Activated CD8-positive, alpha-beta memory T cell treated with anti-CD3 and anti-CD28 coated beads, Interleukin-2, amount 50 U/mL, for 1 hour (primary cell): ENCODE measurements around the gene SBF2.
"Not testable (repeated sequence)": the region's sequence is repeated elsewhere in the genome, so short reads cannot be mapped to it uniquely, and the experiment has no call there.

Experiments used
- DNase-seq: peaks from one replicate; pipeline ENCODE4 v3.0.0-alpha.2; 2020; ENCODE audit errors: extremely low read depth

The SBF2 gene

DNA sequence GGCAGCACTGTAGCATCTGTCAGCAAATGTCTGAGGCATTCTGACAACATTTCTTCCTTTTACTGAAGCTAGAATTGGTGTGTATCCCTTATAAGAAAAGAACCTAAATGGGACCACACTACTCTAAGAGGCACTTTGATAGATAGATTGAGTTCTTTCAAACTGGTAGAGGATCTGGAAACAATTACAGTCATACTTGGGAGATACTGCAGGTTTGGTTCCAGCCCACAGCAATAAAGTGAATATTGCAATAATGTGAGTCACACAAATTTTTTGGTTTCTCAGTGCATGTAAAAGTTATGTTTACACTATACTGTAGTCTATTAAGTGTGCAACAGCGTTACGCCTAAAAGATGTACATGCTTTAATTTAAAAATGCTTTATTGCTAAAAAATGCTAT lies 96.9 kb downstream of the SBF2 start:
- no peak for DNase-seq

DNA sequence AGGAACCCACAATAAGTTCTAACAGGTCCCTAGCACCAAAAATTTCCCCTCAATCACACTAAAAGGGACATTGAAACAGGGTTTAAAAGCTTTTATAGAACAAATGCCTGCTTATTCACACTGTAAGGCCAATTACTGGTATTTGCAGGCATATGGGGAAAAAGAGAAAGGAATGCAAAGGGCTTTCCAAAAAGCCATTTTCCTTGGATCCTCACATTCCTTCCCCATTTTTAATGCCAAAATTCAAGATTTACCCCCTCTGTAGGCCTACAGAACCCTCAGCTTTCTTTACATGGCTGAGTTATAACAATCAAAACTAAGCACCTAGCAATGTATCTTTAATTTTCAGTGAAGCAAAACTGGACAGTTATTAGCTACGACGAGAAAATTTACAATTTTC lies 102.0 kb downstream of the SBF2 start:
- DNase-seq: no peak

DNA sequence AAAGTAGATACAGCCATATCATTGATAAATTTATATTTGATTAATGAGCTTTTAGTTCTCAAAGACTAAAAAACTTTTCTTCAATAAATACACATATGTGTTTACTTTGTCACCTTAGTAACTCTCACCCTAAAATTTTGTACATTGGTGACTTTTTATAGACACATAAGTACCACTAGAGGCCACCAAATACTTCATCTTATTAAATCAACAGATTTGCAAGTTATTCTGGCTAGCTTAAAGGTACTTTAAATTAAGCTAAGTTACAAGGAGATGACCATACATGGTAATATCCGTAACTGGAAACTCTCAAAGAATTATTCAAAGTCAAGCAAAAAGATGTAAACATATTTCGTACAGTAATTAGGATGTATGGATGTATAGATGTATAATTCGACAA lies 112.2 kb downstream of the SBF2 start:
- DNase-seq: no peak

DNA sequence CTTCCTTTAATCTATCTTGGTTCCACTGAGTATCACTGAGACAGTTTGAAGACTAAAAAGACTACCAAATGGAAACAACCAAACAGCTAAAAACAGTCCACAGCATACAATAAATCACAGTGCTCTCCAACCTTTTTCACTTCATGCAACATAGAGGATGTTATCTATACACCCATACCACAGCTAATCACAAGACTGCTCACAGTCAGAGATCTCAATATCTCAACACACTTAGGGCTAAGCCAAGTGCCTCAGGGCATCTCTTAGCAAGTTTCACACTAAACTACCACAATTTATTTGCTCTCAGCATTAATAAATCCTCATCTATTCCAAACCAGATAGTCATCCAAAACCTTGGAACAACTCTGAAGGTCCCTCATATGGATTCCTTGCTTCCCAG lies 129.4 kb downstream of the SBF2 start:
- DNase-seq: no peak

DNA sequence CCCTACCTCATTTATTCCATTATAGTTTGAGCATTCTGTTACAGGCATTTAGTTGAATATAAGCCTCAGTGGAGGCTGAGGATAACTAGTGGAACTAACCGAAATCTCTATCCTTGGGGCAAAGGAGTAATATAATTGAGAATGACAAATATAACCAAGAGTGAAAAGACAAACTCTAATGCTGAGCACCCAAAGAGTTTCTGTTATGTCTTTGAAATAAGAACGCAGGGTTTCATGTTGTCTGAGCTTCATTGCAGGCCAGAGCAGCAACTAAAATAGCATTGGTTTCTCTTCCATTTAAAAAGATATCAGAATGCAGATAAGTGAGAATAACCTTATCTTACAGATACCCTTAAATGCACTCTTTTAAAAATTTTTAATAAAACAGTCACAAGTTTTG lies 131.8 kb downstream of the SBF2 start:
- no peak for DNase-seq

DNA sequence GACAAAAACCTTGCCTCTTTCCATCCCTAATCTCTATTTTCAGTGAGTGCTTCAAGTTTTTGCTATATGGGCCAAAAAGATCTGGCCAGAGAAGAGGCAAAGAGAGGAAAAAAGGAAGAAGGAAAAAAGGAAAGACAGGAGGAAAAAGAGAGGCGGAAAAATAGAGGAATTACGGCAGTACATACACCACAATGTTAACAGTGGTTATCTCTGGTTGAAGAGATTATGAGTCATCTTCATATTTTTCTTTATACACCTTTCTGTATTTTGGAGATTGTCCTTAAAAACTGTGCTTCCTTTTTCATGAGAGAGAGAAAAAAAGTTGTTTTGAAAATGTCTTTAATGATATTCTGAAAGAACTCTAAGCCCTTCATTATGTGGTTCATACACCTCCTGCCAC lies 133.7 kb downstream of the SBF2 start:
- no peak for DNase-seq

DNA sequence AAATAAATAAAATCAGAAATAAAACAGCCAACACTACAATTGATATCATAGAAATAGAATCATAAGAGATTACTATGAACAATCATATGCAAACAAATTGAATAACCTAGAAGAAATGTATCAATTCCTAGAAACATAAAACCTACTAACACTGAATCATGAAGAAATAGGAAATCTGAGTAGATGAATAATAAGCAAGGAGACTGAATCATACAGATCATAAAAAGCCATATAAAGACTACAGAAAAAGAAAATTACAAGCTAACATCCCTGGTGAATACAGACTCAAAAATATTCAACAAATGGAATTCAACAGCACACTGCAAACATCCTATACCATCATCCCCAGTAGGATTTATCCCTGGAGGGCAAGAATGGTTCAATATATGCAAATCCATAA lies 135.6 kb downstream of the SBF2 start:
- no peak for DNase-seq

DNA sequence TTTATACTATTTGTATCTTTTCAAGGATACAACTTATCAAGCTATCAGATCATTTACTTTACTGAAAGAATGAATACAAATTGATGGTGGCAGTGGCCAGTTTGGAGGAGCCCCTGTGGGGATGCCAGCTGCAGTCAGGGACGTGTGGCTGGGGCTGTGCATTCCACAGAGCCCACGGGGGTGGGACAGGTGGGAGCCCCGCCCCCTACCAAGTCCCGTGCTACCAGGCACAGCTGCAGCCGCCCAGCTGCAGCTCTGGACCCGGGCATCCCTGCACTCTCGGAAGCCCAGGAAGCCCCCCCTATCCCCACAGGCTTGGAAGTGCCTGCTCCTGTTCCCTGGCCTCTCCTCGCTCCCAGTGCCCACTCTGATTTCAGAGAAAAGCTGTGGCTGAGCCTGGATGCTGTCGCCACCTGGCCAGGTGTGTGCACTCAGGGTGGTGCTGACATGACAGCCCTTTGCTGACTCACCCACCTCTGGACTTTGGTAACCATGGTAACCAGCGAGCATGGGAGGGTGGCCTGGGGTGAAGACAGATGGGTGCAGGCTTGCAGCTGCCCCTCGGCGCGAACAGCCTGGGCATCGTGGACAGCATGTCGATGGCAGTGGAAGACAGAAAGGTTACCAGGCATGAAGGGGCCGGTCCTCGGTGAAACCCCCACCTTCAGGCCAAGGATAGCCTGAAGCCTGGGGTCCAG lies 138.1 kb downstream of the SBF2 start:
- no peak for DNase-seq

DNA sequence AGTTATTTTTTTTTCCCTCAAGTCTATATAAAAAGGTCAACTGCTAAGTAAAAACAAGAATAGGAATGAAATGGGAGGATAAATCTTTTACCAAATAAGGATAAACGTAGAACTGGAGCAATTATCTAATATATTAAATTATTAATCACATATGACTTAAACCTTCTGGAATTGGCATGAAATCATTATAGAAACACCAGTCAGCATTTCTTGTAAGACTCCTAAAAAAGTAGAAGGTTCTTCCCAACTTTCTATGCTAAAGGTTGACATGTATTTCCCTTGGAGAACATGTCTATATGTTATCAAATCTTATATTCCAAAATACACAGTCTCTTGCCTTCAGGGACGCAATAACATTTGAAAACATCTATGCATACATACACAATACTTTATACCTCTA lies 143.2 kb downstream of the SBF2 start:
- DNase-seq: no peak

DNA sequence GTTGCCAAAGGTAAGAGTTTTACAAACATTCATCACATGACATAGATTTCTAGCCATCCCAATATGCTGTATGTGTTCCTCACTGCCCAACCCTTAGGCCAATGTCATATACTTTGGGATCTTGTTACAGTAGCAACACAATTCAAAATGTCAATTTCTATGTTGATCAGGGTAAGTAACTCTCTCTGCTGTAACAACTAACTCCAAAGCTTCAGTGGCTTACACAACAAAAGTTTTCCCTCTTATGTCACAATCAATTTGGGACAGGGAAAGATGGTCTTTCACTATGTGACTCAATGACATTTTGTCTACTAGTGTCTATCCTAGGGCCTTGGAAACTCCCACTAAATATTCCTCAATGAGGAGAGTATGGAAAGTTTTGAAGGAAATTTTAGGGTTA lies 144.5 kb downstream of the SBF2 start:
- DNase-seq: no peak

DNA sequence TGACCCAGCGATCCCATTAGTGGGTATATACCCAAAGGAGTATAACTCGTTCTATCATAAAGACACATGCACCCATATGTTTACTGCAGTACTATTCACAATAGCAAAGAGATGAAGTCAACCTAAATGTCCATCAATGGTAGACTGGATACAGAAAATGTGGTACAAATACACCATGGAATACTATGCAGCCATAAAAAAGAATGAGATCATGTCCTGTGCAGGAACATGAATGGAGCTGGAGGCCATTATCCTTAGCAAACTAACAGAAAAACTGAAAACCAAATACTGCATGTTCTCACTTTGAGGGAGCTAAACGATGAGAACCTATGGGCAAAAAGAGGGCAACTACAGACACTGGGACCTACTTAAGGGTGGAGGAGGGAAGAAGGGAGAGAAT lies 146.8 kb downstream of the SBF2 start:
- no peak for DNase-seq

DNA sequence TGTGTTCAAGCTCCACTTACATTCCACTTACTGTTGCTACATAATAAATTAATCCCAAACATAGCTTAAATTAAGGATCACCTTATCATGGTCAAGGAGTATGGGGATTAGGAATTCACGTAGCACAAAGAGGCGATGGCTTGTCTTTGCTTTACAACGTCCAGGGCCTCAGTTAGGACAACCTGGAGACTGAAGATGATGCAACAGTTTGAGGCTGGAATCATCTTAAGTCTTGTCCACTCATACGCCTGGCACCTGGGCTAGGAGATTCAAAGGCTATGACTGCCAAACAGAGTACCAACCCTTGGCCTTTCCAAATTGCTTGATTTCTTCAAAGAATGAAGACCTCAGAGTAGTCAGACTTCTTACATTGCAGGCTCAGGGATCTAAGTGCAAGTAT lies 149.1 kb downstream of the SBF2 start:
- DNase-seq: no peak

DNA sequence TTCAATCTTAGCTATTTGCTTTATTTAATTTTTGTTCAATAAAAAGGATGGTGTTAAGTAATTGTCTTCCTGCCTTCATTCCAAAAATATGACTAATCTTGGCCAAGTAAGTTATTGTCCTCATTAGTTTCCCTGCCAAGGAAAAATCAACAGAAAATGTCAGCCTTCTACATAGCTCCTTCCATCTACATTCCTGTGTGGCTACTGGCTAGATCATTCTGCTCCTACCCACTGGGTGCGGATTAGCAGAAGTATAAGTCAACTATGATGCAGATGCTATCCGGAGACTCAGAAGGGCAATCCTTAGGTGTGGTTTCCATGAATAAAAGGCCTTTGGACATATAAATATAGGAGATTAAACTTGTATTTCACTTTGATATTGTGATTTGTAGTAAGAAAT lies 154.4 kb downstream of the SBF2 start:
- no peak for DNase-seq

DNA sequence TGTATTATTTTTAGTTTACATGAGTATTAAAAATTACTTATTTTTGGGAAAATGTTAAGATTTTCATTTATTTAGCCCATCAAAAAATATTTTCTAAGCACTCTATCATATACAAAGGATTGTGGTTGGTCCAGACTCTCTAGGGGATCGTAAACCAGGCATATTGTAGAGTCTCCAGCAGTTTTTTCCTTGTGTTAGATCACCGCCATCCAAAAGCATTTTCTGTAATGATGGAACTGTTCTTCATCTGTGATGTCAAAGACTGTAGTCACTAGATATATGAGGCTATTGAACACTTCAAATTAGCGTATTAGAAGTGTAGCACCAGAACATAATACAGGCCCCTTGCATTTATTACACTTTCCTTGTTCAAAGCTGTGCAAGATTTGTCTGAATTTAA lies 154.9 kb downstream of the SBF2 start:
- DNase-seq: no peak

DNA sequence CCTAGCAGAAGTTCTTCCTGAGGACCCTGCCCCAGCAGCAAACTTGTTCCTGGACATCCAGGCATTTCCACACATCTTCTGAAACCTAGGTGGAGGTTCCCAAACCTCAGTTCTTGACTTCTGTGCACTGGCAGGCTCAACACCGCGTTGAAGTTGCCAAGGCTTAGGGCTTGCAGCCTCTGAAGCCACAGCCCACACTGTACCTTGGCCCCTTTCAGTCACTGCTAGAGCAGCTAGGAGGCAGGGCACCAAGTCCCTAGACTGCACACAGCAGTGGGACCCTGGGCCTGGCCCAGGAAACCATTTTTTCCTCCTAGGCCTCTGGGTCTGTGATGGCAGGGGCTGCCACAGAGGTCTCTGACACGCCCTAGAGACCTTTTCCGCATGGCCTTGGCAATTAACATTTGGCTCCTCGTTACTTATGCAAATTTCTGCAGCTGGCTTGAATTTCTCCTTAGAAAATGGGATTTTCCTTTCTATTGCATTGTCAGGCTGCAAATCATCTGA lies 159.0 kb downstream of the SBF2 start:
- no peak for DNase-seq

DNA sequence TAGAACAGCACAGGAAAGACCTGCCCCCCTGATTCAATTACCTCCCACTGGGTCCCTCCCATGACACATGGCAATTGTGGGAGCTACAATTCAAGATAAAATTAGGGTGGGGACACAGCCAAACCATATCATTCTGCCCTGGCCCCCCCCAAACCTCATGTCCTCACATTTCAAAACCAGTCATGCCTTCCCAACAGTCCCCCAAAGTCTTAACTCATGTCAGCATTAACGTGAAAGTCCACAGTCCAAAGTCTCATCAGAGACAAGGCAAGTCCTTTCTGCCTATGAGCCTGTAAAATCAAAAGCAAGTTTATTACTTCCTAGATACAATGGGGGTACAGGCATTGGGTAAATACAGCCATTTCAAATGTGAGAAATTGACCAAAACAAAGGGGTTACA lies 159.8 kb downstream of the SBF2 start:
- DNase-seq: not testable (repeated sequence)

DNA sequence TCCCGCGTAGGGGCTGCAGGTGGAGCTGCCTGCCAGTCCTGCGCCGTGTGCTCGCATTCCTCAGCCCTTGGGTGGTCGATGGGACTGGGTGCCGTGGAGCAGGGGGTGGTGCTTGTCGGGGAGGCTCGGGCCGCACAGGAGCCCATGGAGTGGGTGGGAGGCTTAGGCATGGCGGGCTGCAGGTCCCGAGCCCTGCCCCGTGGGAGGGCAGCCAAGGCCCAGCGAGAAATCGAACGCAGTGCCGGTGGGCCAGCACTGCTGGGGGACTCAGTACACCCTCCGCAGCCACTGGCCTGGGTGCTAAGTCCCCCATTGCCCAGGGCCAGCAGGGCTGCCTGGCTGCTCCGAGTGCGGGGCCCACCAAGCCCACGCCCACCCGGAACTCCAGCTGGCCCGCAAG lies 160.8 kb downstream of the SBF2 start:
- DNase-seq: not testable (repeated sequence)

DNA sequence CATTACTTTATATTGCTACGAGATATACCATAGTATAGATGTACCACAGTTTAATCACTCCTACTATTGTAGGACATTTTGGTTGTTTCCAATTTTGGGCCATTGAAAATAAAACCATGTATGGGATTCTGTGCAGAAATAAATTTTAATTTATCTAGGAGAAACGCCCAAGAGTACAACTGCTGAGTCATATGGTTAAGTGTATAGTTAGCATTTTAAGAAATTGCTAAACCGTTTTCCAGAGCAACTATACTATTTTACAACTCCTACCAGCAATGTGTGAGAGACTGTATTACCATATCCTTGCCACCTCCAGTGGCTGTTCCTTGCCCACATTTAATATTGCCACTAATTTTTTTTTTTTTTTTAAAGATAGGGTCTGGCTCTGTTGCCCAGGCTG lies 163.1 kb downstream of the SBF2 start:
- no peak for DNase-seq

DNA sequence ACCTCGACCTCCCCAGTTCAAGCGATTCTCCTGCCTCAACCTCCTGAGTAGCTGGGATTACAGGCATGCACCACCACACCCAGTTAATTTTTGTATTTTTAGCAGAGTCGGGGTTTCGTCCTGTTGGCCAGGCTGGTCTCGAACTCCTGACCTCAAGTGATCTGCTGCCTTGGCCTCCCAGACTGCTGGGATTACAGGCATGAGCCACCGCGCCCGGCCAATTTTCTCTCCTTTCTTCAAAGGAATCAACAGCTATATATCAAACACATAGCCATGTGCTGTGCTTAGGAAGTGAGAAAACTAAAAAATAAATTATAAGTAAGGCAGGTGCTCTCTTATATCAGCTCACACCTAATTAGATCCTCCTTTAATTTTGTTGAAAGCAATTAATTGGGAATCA lies 164.8 kb downstream of the SBF2 start:
- DNase-seq: not testable (repeated sequence)

DNA sequence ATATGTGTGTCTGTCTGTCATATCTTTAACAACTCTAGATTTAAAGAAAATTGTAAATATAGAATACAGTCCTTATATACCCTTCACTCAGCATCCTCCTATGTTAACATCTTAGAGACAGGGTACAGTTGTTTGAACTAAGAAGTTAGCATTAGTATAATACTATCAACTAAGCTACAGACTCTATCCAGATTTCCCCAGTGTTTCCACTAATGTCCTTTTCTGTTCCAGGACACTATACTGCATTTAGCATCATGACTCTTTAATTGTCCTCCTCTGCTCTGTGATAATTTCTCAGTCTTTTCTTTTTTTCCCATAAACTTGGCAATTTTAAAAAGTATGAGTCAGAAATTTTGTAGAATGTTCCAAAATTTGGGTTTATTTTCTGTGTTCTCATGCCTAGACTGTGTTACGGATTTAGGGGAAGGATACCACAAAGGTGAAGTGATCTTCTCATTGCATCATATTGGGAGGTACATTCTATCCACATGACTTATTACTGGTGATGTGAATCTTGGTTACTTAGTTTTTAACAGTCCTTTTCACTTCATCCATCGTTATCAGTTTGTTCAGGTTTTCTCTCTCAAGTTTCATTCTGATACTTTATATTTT lies 168.4 kb downstream of the SBF2 start:
- no peak for DNase-seq

DNA sequence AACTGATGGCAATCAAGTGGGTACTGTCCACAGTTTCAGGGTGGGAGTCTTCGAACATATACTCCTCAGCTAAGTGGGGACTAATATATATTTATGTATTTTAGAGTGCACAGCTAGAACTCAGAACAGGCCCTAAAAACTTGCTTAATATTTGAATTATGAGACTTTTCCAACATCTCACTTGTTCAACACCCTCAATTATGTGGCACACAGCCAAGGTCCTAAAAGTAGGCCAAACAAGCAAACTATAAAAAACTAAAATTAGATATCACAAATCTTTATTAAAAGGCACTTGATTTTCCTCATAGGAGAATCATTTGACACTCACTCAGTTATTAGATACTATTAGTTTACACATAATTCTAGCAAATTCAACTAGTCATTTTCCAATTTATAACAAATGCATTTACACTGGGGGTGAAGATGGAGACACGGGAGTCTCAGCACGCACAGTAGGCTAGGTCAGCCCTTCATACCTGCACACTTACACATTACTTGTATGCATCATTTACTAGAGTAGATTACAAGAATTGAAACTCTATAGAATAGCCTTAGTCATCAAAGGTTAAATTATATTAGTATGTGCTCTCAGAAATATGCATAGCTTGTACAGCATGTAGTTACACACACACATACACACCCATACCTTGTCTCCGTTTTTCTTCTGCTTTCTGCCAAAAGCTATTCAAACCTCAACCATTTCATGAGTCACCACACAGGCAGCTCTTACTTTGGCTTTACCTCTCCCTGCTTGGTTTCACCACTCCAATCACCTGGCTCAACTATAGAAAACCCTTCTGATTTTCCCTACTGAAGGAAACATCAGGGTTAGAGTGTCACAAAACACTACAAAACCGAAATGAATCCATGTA lies 171.5 kb downstream of the SBF2 start:
- DNase-seq: no peak

DNA sequence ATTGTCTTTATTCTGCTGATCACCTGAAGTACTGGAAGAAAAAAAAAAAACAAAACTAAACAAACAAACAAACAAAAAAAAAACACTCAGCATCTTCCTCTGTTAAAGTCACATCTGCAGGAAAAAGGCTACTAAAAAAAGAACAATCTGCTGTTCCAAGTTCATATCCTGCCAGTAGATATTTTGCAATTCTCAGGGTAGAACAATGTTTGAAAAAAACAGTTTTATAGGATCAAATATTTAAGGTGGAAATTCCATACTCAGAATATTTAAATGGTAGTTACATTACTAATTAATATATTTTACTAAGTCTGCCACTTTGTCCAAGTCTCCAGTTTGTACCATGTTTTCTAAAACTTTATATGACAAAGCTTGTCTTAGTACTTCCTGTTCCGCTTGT lies 175.2 kb downstream of the SBF2 start:
- no peak for DNase-seq
